Measurements from ENCODE around the gene CES3. TPM values are rescaled to one million over a fixed set of nuclear protein-coding genes. Genes with fewer than 3 reads are reported as not detected.
"Not testable (repeated sequence)": the region's sequence is repeated elsewhere in the genome, so short reads cannot be mapped to it uniquely, and the experiment has no call there.

Gene CES3
- total RNA-seq, 2 experiments from 2014 or later, result 1.4 to 2.7 TPM

DNA sequence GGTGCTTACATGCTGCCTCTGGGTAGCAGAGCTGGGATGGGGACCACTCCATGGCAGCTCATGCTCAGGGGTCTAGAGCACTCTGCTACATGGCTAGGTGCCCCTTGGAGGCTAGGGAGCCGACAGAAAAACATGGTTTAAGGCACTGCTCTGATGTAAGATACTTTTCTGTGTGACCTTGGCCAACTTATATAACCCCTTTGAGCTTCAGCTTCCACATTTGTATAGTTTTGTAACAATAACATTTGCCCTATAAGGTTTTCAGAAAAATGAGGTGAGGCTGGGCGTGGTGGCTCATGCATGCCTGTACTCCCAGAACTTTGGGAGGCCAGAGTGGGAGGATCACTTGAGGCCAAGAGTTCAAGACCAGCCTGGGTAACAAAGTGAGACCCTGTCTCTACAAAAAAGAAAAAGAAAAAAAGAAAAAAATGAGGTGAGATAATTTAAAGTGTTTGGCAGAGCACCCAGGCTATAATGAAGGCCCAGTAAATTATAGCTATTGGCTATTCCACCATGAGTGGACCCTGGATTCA lies 30.5 kb downstream of the CES3 start:
- no peaks in the 10 kb centered on the region for H3K9me2 ChIP-seq (ENCODE audit: insufficient read depth, low read length)
- H3K36me3 ChIP-seq (ENCODE audit: insufficient read depth, low read length), result no peaks in the 10 kb centered on the region
- no peaks in the 10 kb centered on the region for H4K20me1 ChIP-seq (ENCODE audit: insufficient read depth, low read length)
- intact Hi-C loops (cut with micrococcal nuclease; ENCODE audit: unreplicated experiment), result no loop called here
- no peak overlapping the region for H3K4me3 ChIP-seq (ENCODE audit: low read depth, low read length, poor library complexity, severe bottlenecking)
- H3K4me1 ChIP-seq (ENCODE audit: insufficient read depth, low read length, poor library complexity, severe bottlenecking), result no peaks in the 10 kb centered on the region
- no peaks in the 10 kb centered on the region for H3K79me2 ChIP-seq (ENCODE audit: insufficient read depth, low read depth, low read length)
- H3K27ac ChIP-seq (ENCODE audit: low read depth, low read length, poor library complexity, severe bottlenecking), result no peak overlapping the region
- ChIA-PET CTCF (ENCODE audit: unreplicated experiment) (no interaction called here), POLR2A (no interaction called here)
- TF ChIP-seq EZH2phosphoT487 (IDR thresholded peaks at IDR 0.05; ENCODE audit: borderline replicate concordance, low read depth, low read length), result no peak
- TF ChIP-seq, protein P1, sequence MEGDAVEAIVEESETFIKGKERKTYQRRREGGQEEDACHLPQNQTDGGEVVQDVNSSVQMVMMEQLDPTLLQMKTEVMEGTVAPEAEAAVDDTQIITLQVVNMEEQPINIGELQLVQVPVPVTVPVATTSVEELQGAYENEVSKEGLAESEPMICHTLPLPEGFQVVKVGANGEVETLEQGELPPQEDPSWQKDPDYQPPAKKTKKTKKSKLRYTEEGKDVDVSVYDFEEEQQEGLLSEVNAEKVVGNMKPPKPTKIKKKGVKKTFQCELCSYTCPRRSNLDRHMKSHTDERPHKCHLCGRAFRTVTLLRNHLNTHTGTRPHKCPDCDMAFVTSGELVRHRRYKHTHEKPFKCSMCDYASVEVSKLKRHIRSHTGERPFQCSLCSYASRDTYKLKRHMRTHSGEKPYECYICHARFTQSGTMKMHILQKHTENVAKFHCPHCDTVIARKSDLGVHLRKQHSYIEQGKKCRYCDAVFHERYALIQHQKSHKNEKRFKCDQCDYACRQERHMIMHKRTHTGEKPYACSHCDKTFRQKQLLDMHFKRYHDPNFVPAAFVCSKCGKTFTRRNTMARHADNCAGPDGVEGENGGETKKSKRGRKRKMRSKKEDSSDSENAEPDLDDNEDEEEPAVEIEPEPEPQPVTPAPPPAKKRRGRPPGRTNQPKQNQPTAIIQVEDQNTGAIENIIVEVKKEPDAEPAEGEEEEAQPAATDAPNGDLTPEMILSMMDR (conservative IDR thresholded peaks at IDR 0.05; ENCODE audit: low read length), result no peak
- no TSS peak for BruUV-seq (replicated peaks)
- DNase-seq (ENCODE audit: low spot score), result no peak
- no peaks in the 10 kb centered on the region for H3K9me3 ChIP-seq (ENCODE audit: low read length)
- H3K4me2 ChIP-seq (ENCODE audit: low read length), result no peak overlapping the region
- H2AFZ ChIP-seq (ENCODE audit: low read length), result no peak overlapping the region

DNA sequence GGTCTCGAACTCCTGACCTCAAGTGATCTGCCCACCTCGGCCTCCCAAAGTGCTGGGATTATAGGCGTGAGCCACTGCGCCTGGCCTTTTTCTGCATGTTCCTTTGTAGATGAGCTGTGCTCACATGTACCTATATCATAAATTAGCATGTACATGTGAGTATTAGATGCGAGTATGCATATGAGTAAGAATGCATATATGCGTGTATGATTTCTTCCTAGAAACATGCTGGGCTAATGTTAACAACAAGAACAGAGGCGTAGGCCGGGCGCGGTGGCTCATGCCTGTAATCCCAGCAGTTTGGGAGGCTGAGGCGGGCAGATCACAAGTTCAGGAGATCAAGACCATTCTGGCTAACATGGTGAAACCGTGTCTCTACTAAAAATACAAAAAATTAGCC lies 32.5 kb downstream of the CES3 start:
- BruUV-seq (replicated peaks); intact Hi-C loops (cut with micrococcal nuclease; ENCODE audit: unreplicated experiment); H3K27ac ChIP-seq (ENCODE audit: low read depth, low read length, poor library complexity, severe bottlenecking); DNase-seq (ENCODE audit: low spot score); H3K79me2 ChIP-seq (ENCODE audit: insufficient read depth, low read depth, low read length); H3K9me3 ChIP-seq (ENCODE audit: low read length); H3K4me2 ChIP-seq (ENCODE audit: low read length); H3K4me3 ChIP-seq (ENCODE audit: low read depth, low read length, poor library complexity, severe bottlenecking); POLR2A ChIA-PET; H3K4me1 ChIP-seq (ENCODE audit: insufficient read depth, low read length, poor library complexity, severe bottlenecking); H3K36me3 ChIP-seq (ENCODE audit: insufficient read depth, low read length); CTCF ChIA-PET (ENCODE audit: unreplicated experiment); H3K9me2 ChIP-seq (ENCODE audit: insufficient read depth, low read length); H4K20me1 ChIP-seq (ENCODE audit: insufficient read depth, low read length); H2AFZ ChIP-seq (ENCODE audit: low read length): not testable (repeated sequence)

DNA sequence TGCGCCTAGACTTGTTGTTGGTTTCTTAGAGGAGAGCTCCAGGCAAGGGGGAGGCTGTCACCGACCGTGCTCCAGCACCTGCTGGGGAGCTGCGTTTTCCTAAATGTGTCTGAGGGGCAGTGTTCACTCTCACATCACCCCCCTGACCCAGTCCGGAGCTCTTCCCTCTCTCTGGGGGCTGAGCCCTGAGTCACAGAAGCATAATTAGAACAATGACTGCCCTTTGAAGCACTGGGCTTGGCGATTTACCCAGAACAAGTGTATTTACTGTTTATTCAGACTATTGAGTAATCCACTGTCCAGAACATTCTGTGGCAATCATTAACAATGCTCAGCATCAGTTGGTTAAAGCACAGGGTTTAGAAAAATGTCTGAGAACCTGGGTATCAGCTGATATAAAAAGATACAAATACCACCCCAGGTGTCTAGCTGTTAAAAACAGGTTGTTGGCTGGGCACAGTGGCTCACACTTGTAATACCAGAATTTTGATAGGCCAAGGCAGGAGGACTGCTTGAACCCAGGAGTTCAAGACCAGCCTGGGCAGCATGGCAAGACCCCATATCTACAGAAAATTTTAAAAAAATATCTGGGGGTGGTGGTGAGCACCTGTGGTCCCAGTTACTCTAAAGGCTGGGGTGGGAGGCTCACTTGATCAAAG lies 35.4 kb downstream of the CES3 start:
- CTCF ChIA-PET (ENCODE audit: unreplicated experiment), result no interaction called here
- no peak overlapping the region for H3K4me2 ChIP-seq (ENCODE audit: low read length)
- POLR2A ChIA-PET, result interaction anchor here (0.8 kb wide), 1 partner anchor 8 kb away, joined by 5 read pairs; no protein-coding TSS in a partner anchor

More for the DNA sequence above, 35.4 kb downstream of the CES3 start:
- no peaks in the 10 kb centered on the region for H3K79me2 ChIP-seq (ENCODE audit: insufficient read depth, low read depth, low read length)
- H3K9me3 ChIP-seq (ENCODE audit: low read length), result no peaks in the 10 kb centered on the region
- no peak overlapping the region for H3K27ac ChIP-seq (ENCODE audit: low read depth, low read length, poor library complexity, severe bottlenecking)
- no peak overlapping the region for H3K4me3 ChIP-seq (ENCODE audit: low read depth, low read length, poor library complexity, severe bottlenecking)
- H3K4me1 ChIP-seq (ENCODE audit: insufficient read depth, low read length, poor library complexity, severe bottlenecking), result peaks cover 5% of the 10 kb centered on the region
- no peak for DNase-seq (ENCODE audit: low spot score)
- H4K20me1 ChIP-seq (ENCODE audit: insufficient read depth, low read length), result no peaks in the 10 kb centered on the region
- H3K36me3 ChIP-seq (ENCODE audit: insufficient read depth, low read length), result no peaks in the 10 kb centered on the region
- intact Hi-C loops (cut with micrococcal nuclease; ENCODE audit: unreplicated experiment), result no loop called here
- H2AFZ ChIP-seq (ENCODE audit: low read length), result no peak overlapping the region
- no peaks in the 10 kb centered on the region for H3K9me2 ChIP-seq (ENCODE audit: insufficient read depth, low read length)
- TF ChIP-seq, protein P1 (conservative IDR thresholded peaks at IDR 0.05; ENCODE audit: low read length), result no peak
- TF ChIP-seq EZH2phosphoT487 (IDR thresholded peaks at IDR 0.05; ENCODE audit: borderline replicate concordance, low read depth, low read length), result no peak
- BruUV-seq (replicated peaks), result no TSS peak

Data from OCI-LY7 (cell line).